Endometrial microvascular endothelial cells (primary cell): ENCODE measurements around the gene CELF2. TPM values are rescaled to one million over a fixed set of nuclear protein-coding genes. Genes with fewer than 3 reads are reported as not detected.

Experiments
- in situ Hi-C: cut with HindIII; loops from 2 replicates; pipeline ENCODE4 v1.10.0; 2017; ENCODE audit warnings: low sequenced_read_pairs, low pct_unique_long_range_greater_than_20kb; ENCODE audit errors: inconsistent ontology term
- total RNA-seq: library from RNA; depleted of rRNA; stranded (reverse); fragments of >200 nt; gene quantifications from one replicate; pipeline ENCODE4 v1.2.3, GENCODE V29; 2015; ENCODE audit errors: inconsistent ontology term

CELF2 gene
- total RNA-seq, 1 donor from 2014 or later: 2.5 TPM

DNA sequence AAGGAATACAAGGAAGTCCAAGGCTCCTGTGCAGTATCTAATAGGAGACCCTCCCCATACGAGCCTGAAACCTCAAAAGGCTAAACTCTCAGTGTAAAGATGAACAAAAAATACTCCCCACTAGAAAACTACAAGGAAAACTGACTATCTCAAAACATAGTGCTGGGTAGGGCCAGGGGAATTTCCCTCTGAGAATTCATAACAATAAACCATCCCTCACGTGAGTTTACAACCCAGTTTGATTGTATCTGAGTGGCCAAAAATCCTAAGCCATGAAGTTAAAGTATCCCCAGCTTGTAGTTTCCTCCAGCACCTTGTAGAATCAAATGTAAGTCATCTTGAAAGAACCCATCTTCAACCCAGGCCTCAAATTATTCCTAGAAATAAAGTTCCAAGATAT is 293.4 kb downstream of the CELF2 start:
- in situ Hi-C loops: no loop called here

GRCh38 chr10:11313463-11313862 is 295.8 kb downstream of the CELF2 start:
- in situ Hi-C loops: no loop called here

GRCh38 chr10:11317936-11318670 is 300.4 kb downstream of the CELF2 start:
- in situ Hi-C loops: no loop called here

- in situ Hi-C loops: no loop called here
These were observed 301.3 kb downstream of the CELF2 start for GRCh38 chr10:11318826-11319598.

GRCh38 chr10:11319990-11320602 is 302.4 kb downstream of the CELF2 start:
- in situ Hi-C loops: no loop called here

DNA sequence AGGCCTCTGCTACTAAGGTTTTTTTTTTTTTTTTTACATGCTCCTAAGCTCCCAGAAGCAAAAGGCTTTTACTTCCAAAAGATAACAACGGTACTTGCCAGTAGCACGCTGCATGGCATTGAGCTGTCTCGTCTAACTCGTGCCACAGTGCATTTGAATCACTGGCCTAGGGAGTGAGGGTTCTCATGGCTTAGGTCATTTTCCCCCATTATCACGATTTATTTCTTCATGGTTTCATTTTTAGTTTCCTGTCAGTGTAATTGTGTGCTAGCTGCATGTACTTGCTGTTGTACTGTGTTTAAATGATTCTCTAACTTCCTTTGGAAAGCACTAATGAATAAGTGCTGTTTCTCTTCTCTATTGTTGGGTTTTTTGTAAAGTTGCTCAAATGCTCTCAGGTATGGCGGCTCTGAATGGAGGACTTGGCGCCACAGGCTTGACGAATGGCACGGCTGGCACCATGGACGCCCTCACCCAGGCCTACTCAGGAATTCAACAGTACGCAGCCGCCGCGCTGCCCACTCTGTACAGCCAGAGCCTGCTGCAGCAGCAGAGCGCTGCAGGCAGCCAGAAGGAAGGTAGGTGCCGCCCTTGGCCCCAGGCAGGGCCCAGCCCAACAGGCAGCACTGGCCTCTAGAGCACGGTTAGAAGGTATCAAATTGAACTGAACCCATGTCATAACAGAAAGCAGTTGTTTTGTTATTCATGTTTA is 303.3 kb downstream of the CELF2 start:
- in situ Hi-C loops: no loop called here

DNA sequence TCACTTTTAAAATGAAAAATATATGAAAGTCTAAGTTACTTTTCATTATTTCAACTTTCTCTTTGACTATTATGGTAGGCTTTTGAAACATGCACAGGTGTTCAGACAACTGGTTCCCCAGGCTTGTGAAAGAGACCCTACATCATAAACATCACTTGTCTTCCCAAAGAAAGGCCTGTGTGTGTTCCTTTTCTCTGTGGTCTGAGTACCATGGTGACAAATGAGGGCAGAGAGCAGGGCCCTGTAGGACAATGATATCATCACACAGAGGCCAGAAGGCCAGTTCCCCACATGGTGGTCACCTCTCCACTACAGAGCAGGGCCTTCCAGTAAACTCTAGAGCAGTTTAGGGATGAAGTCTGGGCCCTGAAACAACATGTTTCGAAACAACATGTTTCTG is 305.0 kb downstream of the CELF2 start:
- in situ Hi-C loops: no loop called here

- in situ Hi-C loops: no loop called here
These were observed 307.2 kb downstream of the CELF2 start for GRCh38 chr10:11324761-11325321.

DNA sequence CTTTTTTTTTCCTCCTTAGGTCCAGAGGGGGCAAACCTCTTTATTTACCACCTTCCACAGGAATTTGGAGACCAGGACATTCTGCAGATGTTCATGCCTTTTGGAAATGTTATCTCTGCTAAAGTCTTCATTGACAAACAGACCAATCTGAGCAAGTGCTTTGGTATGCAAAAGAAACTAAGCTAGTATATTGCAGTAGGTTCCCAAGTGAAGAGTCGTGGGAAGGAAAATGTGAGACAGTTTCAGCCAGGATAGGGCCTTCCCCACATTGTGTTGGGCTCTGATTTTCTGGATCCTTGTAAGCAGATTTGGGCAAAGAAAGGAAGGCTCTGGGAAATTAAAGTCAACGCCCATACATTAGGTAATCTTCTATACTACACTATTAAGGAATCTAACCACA is 308.1 kb downstream of the CELF2 start:
- in situ Hi-C loops: no loop called here

DNA sequence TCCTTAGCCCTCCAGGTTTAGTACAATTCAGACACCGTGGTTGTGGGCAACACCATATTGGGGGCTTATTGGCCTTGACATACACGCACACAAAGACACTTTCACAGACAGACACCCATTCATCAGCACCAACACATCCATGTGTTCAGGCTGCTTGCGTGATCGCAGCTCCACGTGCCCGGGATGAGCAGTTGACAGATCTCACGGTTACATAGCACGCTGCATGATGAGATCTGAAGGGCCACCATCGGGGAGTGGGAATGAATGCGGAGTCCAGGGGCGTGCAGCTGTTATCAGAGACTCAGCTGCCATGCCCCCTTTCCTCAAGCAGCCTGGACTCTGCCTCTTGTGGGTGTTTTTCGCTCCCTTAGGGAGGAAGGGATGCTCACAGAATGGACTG is 308.6 kb downstream of the CELF2 start:
- in situ Hi-C loops: no loop called here

DNA sequence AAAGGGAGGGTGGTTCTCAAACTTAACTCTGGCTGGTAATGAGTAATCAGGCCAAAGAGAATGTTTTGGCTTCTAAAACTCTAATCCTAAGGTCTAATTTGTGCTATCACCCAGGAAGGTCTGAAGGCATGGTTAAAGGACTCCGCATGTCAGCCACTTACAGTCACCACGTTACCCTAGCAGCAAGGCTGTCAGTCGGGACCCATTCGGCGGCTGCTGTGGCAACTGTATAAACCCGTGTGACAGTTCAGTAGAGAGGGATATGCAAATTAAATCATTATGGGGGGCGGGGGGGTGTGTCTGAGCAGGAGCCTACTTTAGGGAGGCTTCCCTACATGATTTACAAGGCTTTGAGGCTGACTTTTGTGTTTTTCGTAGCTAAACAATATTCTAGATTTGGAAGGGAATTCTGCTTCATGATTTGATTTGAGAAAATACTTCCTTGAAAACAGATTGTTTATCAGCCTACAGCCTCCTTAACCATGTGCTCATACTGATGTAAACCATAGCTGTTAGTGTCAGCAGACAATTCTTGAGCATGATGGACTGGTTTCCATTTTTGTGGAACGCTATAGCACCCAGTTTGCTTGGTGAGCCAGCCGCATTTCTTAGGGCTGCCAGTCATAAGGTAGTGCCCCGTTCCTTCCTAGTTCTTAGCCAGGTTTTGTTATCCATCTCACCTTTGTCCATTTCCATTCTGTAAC is 309.4 kb downstream of the CELF2 start:
- in situ Hi-C loops: no loop called here

DNA sequence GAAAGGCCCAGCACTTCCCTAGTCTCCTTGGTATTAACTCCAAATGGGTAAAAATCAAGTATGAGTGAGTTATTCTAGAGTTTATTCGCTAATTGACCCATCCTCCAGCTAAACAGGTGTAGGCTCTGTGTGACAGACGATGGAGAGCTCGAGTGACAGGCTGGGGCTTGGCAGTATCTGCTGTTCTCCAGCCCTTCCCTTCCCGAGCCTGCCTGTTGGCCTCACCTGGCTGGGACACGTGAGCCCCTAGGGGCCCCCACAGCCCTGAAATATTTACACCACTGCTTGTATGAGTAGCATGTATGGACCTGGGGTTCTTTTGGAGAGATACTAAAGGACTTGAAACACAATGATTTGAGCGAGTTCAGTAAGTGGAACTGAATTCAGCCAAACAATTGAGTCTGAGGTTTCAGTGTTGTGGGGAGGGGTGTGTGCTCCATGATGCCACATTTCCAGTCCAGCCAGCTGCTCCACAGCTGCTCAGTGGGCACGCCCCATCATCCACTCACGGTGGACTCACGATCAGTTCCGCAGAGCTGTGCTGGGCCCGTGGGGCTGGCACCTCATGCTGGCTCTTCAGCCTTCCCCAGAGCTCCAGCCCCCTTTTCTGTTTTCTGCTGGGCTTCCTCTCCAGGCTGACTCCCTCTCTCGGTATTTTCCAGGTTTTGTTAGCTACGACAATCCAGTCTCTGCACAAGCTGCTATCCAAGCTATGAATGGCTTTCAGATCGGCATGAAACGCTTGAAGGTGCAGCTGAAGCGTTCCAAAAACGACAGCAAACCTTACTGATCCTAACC is 310.8 kb downstream of the CELF2 start:
- in situ Hi-C loops: no loop called here

- in situ Hi-C loops: no loop called here
These were observed 311.5 kb downstream of the CELF2 start for GRCh38 chr10:11329062-11329673.

DNA sequence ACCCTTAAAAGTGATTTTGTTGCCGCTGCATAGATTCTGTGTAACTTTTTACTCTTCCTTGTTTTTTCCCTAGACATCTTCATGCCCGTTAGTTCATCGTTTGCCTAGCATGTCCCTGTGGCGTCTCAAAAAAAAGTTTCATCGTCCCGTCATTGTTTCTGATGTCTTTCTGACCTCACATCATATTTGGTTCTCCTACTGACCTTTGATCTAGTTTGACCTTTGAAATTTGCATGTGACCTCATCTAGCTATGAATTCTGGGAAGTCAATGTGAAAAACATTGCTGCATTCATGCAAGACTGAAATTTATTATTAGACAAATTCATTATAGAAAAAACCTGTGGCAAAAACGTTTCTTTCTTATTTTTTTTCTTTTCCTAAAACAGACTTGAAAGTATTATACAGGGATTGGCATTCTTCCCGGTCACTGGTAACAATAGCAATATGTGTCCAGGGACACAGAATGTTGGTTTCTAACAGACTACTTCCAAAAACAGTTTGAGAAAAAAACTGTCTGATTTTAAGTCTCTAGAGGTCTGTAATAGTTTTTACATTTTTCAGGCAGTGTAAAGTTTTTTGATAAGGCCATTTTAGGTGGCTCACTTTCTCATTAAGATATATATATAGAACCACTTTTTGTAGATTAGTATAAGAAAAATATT is 312.8 kb downstream of the CELF2 start:
- in situ Hi-C loops: no loop called here

DNA sequence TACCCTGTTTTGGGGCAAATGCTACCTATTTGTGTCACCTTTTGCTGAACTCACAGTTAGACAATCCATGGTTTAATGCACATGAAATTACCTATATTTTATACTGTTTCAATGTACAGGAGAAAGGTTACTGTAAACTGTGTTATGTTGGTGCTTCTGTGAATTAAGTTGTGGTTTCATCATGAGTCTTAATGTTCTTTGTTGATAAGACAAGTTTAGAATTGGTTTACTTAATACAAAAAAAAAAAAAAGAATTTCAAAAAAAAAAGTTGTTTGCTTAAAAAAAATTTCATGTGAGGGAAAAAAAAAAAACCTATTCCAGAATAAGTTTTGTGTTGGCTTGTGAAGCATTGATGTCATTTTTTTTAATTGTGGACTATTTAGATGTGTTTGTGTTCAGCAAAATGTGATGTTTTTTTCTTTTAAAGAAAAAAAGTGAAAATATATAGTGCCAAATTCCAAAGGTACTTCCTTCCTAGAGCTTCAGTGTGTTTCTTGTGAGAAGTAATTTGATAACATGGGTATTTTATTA is 313.4 kb downstream of the CELF2 start:
- in situ Hi-C loops: no loop called here

DNA sequence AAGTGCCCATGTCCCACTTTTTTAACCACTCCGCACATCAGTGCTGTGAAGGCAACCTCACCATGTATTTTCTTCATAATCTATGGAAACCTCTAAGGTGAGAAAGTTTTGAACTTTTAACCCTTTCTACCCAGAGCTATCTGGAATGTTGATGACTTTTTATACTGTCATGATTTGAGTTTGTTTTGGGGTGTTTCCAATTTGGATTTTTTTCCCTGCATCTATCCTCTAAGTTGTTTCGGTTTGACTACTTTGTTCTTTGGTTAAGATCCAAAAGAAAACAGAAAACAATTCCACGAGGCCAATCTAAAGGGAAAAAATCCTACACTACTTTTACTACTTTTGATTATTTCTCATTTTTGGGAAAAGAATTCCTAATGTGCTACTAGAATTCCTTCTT is 314.1 kb downstream of the CELF2 start:
- in situ Hi-C loops: no loop called here

DNA sequence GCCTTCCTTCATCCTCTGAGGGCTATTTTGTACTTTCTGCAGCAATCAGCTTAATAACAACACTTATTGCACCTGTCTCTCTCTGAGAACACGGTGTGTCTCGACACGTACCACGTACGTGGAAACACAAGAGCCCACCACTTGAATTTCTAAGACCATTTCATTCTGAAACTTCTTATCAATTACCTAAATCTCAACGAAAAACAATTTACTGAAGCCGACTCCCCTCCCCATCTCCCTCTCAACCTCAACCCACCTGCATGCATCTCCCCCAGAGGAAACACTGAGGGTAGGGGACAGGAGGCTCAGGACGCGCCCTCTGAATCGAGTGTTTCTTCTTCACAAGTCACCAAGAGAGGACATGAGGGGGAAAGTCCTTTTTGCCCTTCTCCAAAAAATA is 315.2 kb downstream of the CELF2 start:
- in situ Hi-C loops: no loop called here
